Stimulated activated CD8-positive, alpha-beta memory T cell treated with anti-CD3 and anti-CD28 coated beads, Interleukin-7, amount 100 ng/mL, for 4 hours (primary cell): ENCODE measurements around the gene PRAMEF11.
"Not testable (repeated sequence)": the region's sequence is repeated elsewhere in the genome, so short reads cannot be mapped to it uniquely, and the experiment has no call there.

Source experiments
- DNase-seq, 2 donors: peaks; one replicate each; pipeline ENCODE4 v3.0.0-alpha.2; 2020; ENCODE audit warnings: low read depth in 2 of 2

PRAMEF11 gene

GRCh38 chr1:12831310-12831709 lies at the start of gene PRAMEF11:
Gene PRAMEF11, minus strand, starts transcription at chr1:12831410. Its CDS starts 2,621 bp downstream, at chr1:12828789.
- not testable (repeated sequence) for DNase-seq

GRCh38 chr1:12878453-12878852 lies 47.2 kb upstream of the PRAMEF11 start:
- not testable (repeated sequence) for DNase-seq

- DNase-seq, result not testable (repeated sequence)
These were observed 32.1 kb upstream of the PRAMEF11 start for GRCh38 chr1:12863131-12863880.

DNA sequence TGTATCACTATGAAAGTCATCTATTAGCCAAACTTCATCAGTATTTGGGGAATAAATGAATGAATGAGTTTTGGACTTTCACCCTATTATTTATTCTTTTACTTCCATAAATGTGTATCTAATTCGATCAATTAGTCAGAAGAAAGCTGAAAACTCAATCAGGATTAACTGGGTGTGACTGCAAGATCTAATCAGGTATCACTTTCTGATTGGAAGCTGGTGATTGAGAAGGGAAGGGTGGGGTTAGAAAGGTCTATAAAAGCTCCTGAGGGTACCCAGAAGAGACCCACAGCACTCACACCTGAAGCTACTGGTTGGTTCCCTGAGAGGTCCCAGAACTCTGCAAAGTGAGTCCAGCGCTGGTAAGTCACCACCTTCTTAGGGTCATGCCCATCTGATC lies 25.6 kb upstream of the PRAMEF11 start, which contains the start of gene PRAMEF2:
PRAMEF2 (plus strand) TSS at position 301 of the 400 bp plus-strand sequence. CDS start 1,924 bp downstream, outside the sequence.
- DNase-seq, result not testable (repeated sequence)

- DNase-seq, result no peak
These were observed 20.6 kb upstream of the PRAMEF11 start for GRCh38 chr1:12851779-12852178.

DNA sequence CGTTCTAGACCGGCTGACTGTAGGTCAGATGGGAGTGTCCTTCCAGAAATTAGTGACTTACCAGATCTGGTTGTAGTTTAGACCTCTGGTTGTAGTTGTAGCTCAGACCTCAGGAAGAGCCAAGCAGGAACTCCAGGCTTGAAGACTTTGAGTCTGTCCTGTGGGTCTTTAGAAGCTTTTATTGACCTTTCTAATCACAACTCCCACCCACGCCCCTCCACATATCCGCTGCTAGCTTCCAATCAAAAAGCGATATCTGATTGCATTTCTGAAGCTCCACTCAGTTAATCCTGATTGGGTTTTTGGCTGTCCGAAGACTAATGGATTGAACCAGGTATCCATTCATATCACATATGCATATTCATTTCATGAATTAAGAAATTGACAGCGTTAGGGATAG lies 17.4 kb upstream of the PRAMEF11 start, which contains the start of gene HNRNPCL1:
HNRNPCL1 (minus strand) TSS at position 101 of the 400 bp plus-strand sequence. CDS start 431 bp downstream, outside the sequence.
- not testable (repeated sequence) for DNase-seq

DNA sequence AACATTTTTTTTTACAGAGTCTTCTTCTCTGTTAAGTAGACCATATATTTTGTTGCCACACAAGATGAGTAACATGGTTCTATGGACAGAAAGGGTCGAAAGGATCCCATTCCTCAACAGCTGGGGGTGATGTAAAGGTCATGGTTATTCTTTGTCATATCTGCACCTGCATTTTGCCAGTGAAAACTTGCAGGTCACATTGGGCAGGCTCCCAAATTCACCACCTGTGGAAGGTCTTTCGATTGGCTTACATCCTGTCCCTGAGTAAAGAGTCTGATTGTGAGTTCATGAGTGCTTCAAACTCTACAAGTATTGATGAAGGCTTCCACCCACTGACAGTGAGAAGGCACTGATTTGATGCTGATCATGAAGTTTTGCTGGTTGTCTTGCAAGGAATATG lies 2.0 kb upstream of the PRAMEF11 start:
- not testable (repeated sequence) for DNase-seq

DNA sequence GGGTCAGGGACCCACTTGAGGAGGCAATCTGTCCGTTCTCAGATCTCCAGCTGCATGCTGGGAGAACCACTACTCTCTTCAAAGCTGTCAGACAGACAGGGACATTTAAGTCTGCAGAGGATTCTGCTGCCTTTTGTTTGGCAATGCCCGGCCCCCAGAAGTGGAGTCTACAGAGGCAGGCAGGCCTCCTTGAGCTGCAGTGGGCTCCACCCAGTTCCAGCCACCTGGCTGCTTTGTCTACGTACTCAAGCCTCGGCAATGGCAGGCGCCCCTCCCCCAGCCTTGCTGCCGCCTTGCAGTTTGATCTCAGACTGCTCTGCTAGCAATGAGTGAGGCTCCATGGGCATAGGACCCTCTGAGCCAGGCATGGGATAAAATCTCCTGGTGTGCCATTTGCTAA lies 12.1 kb downstream of the PRAMEF11 start:
- DNase-seq, result not testable (repeated sequence)

GRCh38 chr1:12811409-12811784 lies 19.8 kb downstream of the PRAMEF11 start:
- DNase-seq, result no peak

- no peak for DNase-seq
These were observed 20.4 kb downstream of the PRAMEF11 start for GRCh38 chr1:12810691-12811408.

DNA sequence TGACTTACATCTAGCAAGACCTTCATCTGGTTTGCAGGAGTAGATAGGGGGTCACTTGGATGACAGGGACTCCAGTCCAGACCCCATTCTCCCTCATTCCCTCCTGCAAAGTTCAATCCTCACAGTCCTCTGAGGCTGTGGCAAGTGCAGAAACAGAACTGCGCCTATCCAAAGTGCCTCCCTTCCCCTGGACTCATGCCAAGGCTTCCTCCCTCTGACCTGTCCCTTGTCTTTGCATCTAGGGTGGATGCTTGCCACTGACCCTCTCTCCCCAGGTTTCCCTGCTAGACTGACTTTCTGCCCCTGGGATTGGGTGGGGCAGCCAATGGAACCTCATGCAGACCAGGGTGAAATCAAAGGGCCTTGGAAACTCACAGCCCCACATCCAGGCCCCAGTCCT lies 21.3 kb downstream of the PRAMEF11 start:
- no peak for DNase-seq

DNA sequence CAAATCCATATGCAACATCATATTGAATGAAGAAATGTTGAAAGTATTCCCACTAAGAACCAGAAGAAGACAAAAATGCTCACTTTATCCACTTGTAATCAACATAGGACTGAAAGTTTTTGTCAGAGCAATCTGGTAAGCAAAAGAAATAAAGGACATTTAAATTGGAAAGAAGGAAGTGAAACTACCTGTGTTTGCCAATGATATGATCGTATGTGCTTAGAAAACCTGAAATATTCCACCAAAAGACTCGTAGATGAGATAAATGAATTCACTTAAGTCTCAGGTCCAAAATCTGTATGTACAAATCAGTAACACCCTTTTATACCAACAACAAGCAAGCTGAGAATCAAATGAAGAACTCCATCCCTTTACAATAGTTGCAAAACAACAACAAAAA lies 31.5 kb downstream of the PRAMEF11 start:
- no peak for DNase-seq

DNA sequence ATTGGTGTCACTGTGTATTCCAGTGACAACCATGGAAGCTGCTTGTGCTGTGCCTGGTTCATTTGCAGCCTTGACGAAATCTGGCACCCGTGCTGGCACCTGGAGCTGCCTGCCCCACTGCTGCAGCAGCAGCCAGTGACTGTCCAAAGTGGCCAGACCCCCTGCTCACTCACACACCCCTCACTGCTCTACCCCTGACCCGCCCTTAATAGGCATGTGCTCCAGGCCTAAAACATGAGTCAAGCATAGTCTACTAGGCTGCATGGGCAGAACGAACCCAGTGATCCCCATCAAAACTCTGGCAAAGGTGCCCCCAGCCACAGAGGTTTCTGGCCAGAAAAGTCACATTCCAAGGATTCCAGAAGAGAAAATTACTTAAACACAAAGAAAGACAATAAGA lies 32.3 kb downstream of the PRAMEF11 start:
- DNase-seq, result no peak

DNA sequence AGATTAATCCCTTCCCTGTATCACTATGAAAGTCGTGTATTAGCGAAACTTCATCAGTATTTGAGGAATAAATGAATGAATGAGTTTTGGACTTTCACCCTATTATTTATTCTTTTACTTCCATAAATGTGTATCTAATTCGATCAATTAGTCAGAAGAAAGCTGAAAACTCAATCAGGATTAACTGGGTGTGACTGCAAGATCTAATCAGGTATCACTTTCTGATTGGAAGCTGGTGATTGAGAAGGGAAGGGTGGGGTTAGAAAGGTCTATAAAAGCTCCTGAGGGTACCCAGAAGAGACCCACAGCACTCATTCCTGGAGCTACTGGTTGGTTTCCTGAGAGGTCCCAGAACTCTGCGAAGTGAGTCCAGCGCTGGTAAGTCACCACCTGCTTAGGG lies 40.1 kb downstream of the PRAMEF11 start, which contains the start of gene PRAMEF1:
PRAMEF1 (plus strand) TSS at position 301 of the 400 bp plus-strand sequence. CDS start 1,831 bp downstream, outside the sequence.
- not testable (repeated sequence) for DNase-seq

DNA sequence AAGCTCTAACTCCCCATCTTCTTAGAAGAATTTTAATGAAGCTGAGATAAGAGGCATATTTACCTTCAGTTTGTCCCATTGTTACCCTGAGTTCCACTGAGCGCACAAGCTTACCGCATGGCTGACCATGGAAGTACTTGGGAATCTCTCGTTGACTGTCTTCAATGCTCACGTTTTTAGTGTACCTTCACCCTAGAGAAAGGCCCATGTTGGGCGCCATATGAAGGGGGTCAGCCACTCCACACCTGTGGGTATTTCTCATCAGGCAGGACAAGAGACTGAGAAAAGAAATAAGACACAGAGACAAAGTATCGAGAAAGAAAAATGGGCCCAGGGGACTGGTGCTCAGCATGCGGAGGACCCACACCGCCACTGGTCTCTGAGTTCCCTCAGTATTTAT lies 46.5 kb downstream of the PRAMEF11 start:
- not testable (repeated sequence) for DNase-seq

DNA sequence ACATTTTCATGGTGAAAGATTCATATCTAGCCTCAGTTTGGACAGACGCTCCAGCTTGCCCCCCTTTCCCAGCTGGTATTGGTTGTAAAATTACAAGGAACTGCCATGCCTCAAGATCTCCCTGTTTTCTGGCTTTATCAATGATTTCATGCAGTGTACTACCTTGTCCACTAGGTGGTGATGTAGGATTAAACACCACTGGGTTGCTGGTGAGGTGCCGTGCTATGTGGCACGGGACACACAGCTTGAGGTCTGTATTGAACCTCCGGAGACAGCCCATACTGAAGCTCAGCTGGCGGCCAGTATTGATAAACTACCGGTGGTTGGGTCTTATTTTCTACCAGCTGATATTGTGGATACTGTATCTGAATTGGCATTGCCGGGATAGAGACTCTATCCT lies 47.4 kb downstream of the PRAMEF11 start:
- not testable (repeated sequence) for DNase-seq

DNA sequence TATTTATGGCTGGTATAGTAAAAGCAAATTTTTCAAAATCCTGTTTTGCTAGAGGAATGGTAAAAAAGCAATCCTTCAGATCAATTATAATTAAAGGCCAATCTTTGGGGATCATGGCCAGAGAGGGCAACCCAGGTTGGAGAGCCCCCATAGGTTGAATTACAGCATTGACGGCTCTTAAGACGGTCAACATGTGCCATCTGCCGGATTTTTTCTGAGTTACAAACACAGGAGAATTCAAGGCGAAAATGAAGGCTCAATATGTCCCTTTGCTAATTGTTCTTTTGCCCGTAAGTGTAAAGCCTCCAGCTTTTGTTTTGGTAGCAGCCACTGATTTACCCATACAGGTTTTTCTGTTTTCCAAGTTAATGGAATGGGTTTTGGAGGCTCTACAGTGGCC lies 49.7 kb downstream of the PRAMEF11 start:
- DNase-seq, result not testable (repeated sequence)

DNA sequence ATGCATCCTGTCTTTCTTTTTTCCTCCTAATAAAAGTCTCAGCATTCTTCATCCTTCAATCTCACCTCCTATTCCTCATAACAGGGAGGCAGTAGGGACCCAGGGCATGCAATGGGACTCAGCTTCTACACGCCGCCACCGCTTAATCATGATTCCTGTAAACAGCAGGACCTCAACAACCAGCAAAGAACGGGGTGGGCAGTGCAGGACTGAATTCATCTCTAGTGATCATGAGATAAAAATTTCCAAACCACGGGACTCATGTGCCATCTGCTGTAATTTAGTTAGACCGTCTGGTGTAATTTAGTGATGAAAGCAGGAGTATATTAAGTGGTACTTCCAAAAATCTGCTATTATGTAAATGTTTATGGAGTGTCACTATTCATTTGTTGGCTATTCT lies 52.3 kb downstream of the PRAMEF11 start:
- DNase-seq, result no peak

- no peak for DNase-seq
These were observed 53.1 kb downstream of the PRAMEF11 start for GRCh38 chr1:12778061-12778460.

DNA sequence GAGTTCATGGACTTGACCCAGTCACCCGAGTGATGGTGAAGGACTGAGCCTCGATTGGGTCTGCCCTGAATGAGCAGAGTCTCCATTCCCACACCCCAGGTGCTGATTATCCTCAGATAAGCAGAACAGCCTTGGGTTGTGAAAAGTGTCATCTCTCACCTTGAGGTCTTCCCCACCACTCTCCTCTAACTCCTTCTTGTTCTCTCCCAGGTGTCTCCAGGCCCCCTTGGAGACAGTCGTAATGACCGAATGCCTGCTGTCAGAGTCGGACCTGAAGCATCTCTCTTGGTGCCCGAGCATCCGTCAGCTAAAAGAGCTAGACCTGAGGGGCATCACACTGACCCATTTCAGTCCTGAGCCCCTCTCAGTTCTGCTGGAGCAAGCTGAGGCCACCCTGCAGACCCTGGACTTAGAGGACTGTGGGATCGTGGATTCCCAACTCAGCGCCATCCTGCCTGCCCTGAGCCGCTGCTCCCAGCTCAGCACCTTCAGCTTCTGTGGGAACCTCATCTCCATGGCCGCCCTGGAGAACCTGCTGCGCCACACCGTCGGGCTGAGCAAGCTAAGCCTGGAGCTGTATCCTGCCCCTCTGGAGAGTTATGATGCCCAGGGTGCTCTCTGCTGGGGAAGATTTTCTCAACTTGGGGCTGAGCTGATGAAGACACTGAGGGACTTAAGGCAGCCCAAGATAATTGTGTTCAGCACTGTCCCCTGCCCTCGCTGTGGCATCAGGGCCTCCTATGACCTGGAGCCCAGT lies 54.2 kb downstream of the PRAMEF11 start:
- no peak for DNase-seq

DNA sequence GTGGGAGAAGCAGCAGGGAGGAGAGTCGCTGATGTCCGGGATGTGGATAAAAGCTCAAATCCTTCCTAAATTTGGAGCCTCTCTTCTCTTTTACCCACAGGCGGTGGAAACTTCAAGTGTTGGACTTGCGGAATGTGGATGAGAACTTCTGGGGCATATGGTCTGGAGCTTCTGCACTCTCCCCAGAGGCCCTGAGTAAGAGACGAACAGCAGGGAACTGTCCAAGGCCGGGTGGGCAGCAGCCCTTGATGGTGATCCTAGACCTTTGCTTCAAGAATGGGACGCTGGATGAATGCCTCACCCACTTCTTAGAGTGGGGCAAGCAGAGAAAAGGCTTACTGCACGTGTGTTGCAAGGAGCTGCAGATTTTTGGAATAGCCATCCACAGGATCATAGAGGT lies 55.8 kb downstream of the PRAMEF11 start:
- DNase-seq, result no peak

DNA sequence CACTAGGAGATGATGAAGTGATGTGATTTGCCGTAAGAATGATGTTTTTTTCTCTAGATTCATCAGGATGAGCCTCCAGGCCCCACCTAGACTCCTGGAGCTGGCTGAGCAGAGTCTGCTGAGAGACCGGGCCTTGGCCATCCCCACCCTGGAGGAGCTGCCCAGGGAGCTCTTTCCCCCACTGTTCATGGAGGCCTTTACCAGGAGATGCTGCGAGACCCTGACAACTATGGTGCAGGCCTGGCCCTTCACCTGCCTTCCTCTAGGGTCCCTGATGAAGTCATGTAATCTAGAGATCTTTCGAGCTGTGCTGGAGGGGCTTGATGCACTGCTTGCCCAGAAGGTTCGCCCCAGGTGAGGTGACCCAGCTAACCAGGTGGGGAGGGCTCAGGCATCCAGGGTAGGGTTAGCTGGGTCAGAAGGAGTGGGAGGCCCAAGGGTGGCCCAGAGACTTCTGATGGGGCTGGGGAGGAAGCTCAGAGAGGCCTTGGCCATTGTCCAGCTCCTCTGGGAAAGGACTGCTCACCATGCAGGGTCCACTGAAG lies 56.3 kb downstream of the PRAMEF11 start:
- DNase-seq, result no peak
